OCI-M1 (cell line): ENCODE data around the gene RAB1B.
"Not testable (repeated sequence)": the region's sequence is repeated elsewhere in the genome, so short reads cannot be mapped to it uniquely, and the experiment has no call there.

ENCODE experiments used
- DNase-seq: peaks from one replicate; lab custom pipeline; 2025; lab: John Stamatoyannopoulos, UW

Gene RAB1B

GRCh38 chr11:66267379-66268243, 828 bp upstream of the RAB1B start:
- peak; percentile 86 for DNase-seq

DNA sequence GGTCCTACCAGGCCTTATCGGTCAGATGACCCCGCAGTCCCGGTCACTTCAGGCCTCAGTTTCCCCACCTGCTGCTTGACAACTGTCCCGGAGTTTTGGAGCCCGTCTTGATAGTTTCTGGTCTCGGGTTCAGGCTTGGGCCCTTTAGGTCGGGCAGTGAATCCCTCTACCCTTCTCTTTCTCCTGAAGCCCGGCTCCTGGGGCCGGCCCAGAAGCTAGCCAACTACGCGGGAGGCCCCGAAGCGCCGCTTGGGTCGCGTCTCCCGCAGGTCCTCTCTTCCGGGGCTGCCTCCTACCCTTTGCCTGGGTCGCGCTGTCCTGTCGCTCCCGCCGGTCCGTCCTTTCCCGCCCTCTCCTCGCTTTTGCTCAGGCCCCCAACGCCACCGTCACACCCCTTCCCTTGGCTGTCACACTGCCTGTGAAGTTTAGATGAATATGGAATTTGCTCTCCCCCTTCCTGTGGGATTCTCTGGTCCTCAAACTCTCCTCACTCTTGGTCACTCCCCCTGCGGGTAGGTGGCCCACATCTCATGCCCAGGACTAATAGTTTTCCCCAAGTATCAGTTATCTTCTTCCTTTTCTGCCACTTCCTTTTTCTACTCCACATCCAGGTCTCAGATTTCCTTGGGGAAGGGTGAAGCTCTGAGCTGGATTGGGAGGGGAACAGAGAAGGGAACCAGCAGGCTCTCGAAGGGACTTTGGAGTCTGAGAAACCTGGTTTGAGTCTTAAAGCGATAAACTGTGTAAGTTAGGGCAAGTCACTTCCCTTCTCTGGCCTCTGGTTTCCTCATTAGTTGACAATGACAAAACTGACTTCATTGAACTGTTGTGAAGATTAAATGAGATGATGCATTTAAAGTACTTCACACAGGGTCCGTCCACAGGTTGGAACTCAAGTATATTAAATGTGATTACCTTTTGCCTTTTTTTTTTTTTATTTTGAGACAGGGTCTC, 790 bp downstream of the RAB1B start:
- peak; percentile 74 for DNase-seq

DNA sequence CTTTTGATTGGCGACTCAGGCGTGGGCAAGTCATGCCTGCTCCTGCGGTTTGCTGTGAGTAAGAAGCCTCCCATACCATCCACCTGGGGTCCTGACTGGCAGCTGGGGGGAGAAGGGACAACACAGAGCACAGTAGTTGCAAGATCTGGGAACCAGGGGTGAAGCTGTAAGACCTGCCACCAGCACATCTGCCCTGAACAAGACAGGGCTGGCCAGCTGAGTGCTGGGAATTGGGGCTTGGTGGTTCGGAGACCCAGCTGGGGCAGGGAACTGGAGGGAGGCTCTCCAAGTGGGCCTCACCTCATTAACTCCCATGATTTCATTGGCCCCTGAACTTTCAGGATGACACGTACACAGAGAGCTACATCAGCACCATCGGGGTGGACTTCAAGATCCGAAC, 3.4 kb downstream of the RAB1B start:
- no peak for DNase-seq

DNA sequence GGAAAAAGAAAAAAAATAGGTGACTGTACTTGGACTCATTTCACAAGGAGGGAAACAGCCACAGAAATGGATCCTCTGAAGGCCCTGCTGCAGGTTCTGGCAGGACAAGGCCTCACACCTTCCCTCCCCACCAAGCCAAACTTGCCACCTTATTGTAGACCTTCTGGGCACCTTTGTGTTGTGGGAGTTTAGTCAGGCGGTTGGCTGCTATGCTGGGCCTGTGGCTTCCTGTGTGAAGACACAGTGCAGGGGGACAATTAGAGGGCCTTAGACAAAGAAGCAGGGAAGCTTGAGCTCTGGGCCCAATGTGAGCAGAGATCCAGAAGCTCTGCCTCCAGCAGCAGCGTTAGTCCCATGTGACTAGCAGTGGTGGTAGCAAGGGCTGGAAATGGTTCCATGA, 4.2 kb downstream of the RAB1B start:
- DNase-seq, result no peak

DNA sequence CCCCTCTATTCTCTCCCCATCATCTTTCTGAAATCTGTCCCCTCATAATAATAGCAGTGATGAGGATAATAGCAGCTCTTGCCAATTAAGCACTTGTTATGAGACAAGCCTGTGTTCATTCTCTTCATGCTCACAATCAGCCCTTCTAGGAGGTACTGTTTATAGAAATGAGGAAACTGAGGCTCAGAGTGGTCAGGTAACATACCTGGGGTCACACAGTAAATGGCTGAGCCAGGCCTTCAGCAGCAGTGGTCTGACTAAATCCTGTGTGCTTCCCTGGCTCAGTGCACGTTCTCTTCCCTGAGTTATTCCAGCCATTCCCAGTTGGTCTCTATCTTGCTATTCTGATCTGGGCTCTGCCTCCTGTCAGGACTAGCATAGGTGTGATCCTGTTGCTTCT, 5.8 kb downstream of the RAB1B start:
- no peak for DNase-seq

GRCh38 chr11:66275396-66275795, 7.0 kb downstream of the RAB1B start:
- no peak for DNase-seq

DNA sequence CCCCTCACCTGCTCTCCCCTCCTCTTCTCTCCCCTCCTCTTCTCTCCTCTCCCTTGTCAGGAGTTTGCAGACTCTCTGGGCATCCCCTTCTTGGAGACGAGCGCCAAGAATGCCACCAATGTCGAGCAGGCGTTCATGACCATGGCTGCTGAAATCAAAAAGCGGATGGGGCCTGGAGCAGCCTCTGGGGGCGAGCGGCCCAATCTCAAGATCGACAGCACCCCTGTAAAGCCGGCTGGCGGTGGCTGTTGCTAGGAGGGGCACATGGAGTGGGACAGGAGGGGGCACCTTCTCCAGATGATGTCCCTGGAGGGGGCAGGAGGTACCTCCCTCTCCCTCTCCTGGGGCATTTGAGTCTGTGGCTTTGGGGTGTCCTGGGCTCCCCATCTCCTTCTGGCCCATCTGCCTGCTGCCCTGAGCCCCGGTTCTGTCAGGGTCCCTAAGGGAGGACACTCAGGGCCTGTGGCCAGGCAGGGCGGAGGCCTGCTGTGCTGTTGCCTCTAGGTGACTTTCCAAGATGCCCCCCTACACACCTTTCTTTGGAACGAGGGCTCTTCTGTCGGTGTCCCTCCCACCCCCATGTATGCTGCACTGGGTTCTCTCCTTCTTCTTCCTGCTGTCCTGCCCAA, 7.7 kb downstream of the RAB1B start:
- no peak for DNase-seq

GRCh38 chr11:66276619-66277018, 8.2 kb downstream of the RAB1B start:
- not testable (repeated sequence) for DNase-seq

DNA sequence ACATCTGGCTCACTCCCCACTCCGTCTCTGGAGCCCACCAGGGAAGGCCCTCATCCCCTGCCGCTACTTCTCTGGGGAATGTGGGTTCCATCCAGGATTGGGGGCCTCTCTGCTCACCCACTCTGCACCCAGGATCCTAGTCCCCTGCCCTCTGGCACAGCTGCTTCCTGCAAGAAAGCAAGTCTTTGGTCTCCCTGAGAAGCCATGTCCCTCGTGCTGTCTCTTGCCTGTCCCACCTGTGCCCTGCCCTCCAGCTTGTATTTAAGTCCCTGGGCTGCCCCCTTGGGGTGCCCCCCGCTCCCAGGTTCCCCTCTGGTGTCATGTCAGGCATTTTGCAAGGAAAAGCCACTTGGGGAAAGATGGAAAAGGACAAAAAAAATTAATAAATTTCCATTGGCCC, 8.6 kb downstream of the RAB1B start:
- DNase-seq, result not testable (repeated sequence)

DNA sequence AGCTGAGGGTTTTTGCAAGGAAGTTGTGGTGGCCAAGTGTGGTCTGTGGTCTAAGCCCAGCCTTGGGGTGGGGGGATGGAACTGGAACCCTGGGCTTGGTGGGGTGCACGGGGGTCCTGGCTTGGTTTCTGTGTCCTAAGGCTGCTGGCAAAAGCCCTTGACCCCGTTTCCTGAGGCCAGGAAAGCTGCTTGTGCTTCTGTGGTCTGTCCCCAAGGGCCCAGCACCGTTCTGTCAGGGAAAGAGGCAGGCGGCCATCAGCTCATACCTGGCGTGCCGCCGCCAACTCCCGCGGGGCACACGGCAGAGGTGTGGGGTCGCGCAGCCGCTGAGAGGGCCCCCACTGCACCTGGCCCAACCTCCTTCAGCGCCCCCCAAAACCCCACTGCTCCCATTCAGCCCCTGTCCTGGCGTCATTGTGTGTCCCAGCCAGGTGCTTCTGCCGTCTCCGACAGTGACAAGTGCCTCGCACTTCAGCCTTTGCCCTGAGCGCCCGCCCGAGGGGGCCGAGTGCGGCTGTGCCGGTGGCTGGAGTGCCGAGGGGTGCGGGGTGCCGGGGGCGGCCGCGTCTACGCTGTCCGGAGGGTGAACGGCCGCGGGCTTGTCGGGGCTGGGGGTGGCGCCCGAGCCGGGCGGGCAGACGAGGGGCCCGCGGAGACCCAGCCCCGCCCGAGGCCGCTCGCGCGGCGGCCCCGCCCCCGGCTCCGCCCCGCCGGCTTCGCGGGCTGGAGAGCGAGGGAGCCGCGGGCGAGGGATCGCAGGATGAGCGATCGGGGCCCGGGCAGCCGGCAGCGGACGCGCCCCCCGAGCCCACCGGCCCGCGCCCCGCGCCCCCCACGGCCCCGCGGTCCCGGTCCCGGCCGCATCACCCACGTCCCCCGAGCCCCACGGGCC, 9.3 kb downstream of the RAB1B start, which contains the start of gene CNIH2:
Gene CNIH2 (plus strand): TSS at position 705 of the 892 bp plus-strand sequence. CDS start 282 bp downstream, outside the sequence.
- peak; percentile 59 for DNase-seq

GRCh38 chr11:66278363-66279091, 10.1 kb downstream of the RAB1B start:
- DNase-seq, result peak; percentile 14

DNA sequence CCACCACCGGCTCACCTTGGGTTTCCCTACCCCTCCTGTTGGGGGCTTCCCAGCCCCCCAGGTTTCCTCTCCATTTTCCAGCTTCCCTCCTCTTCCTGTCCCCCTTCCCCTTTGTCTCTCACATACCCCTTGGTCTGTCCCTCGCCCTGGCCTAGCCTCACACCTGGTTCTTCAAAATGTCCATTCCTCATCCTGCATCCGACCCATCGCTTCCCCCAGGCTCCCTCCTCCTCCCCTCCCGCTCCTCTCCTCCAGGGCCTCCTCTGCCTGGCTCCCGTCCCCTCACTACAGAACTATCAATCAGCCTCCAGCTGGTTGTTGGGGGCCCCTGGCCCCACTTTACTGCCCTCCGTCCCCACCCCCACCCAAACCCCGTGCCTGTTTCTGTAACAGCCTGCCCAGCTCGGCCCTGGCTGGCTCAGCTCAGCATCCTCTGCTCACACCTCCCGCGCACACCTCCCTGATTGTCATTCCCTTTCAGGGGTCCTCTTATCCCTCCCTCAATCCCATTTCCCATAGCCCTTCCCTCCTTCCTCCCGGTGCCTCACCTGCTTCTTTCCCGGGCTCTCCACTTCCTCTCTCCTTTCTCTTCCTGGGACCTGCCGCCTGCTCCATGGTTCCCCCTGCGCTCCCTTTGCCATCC, 10.8 kb downstream of the RAB1B start:
- no peak for DNase-seq

DNA sequence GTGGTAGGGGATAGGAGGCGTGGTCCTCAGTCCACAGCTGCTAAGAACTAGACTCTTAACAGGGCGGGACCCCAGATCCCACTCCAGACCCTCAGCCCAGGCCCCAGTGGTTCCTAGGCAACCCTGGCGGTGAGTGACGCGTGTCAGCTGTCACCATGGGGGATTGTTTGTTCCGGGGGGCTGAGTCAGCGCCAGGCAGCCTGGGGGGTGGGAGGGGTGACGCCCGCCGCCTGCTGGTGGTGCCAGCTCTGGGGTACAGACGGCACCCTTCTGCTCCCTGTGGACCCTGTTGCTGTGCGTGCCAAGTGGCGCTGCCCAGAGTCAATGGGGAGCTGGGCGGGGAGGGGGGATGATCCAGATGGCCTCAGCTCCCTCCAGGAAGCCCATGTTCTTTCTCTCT, 12.0 kb downstream of the RAB1B start:
- no peak for DNase-seq

DNA sequence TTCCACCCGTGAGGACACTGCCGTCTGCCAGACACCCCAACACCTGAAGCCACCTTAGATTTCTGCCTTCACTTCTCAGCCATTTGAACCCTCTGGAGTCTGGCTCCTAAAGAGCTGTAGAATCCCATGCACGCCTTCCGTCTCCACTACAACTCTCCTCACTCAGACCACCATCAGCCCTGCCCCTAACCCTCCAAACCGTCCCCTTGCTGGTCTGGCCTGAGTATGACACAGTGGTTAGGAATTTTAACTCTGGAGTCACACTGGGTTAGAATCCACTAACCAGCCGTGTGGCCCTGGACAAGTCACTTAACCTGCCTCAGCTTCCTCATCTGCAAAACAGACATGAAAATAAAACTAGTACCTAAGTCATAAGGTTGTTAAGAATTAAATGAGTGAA, 12.6 kb downstream of the RAB1B start:
- no peak for DNase-seq

DNA sequence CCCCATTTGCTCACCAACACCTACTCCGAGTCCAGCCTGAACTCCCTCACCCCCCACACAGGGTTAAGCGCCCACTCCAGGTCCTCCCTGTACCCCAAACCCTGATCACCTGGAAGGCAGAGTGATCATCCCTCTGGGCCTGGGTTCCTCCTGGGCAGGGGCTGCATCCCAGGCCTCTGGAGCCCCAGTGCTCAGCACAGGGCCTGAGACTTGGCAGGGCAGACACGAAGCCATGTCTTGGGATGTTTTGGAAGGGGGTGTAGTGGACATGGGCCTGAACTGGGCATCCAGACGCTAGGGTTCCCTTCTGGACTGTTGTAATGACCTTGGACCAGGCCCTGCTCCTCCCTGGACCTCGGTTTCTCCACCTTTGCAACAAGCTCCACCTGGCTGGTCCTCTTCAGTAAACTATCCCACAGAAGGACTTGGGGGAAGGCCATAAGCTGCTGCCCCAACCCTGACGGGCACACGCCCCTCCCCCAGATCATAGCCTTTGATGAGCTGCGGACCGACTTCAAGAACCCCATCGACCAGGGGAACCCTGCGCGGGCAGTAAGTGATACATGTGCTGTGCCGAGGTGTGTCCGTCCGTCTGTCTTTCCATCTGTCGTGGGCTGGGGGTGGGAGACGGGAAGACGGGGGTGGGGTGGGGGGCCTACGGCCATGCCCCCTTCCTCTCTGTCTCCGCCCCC, 13.5 kb downstream of the RAB1B start:
- no peak for DNase-seq

DNA sequence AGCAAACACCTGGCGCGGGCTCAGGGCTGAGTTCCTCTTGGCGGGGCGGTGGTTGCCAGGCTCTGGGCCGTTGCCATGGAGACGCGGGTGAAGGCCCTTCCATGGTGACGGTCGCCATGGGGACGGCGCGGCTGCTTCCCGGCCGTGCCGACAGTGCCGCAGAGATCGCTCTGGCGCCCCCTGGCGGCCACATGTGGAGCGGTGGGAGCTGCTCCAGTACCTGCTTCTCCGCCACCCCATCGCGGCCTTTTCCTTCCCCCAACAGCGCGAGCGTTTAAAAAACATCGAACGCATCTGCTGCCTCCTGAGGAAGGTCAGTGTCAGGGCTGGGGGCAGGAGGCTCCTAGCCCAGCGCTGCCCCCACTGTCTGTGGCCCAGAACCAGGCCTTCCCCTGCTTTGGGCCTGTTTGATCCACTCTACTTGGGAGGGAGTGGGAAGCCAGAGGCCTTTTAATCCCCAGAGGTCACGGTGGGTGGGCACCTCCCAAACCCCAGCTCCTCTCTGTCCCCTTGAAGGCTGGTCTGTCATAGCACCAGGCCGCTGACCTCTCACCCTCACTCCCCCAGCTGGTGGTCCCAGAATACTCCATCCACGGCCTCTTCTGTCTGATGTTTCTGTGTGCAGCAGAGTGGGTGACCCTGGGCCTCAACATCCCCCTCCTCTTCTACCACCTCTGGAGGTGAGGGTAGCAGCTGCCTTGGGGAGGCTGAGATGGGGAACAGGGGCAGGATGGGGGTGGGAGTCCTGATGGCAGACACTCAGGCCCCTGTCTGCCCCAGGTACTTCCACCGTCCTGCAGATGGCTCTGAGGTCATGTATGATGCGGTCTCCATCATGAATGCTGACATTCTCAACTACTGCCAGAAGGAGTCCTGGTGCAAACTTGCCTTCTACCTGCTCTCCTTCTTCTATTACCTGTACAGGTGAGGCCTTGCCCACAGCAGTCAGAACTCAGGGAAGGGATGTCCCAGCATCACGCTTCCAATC, 14.3 kb downstream of the RAB1B start:
- DNase-seq, result peak; percentile 98

GRCh38 chr11:66283461-66284105, 15.1 kb downstream of the RAB1B start:
- DNase-seq, result no peak
